Measurements from ENCODE around the gene CCT5.
"Not testable (repeated sequence)": the region's sequence is repeated elsewhere in the genome, so short reads cannot be mapped to it uniquely, and the experiment has no call there.

CCT5 gene

GRCh38 chr5:10272053-10272874 is 22.2 kb downstream of the CCT5 start:
- H3K79me2 ChIP-seq, result no peaks in the 10 kb centered on the region
- no peaks in the 10 kb centered on the region for H3K9me3 ChIP-seq (ENCODE audit: control insufficient read depth, low read length)
- no peak overlapping the region for H3K4me3 ChIP-seq (ENCODE audit: low read depth, low read length)
- H2AFZ ChIP-seq, result no peak overlapping the region
- no peak for TF ChIP-seq CTCF (IDR thresholded peaks at IDR 0.05)
- no peaks in the 10 kb centered on the region for H3K36me3 ChIP-seq (ENCODE audit: control insufficient read depth, insufficient read depth, low read length)
- no peak overlapping the region for H3K27ac ChIP-seq
- H3K4me1 ChIP-seq, result no peaks in the 10 kb centered on the region
- H3K4me2 ChIP-seq (ENCODE audit: low read length), result no peak overlapping the region
- no peak overlapping the region for H3K9ac ChIP-seq
- no peaks in the 10 kb centered on the region for H3K27me3 ChIP-seq (ENCODE audit: control insufficient read depth, insufficient read depth, low read length)

GRCh38 chr5:10272875-10273209 is 22.8 kb downstream of the CCT5 start:
- H3K27me3 ChIP-seq (ENCODE audit: control insufficient read depth, insufficient read depth, low read length); H3K27ac ChIP-seq: not testable (repeated sequence)

GRCh38 chr5:10275460-10275859 is 25.4 kb downstream of the CCT5 start:
- Histone ChIP-seq H3K9me3 (ENCODE audit: control insufficient read depth, low read length) (no peaks in the 10 kb centered on the region), H3K79me2 (no peaks in the 10 kb centered on the region), H3K36me3 (ENCODE audit: control insufficient read depth, insufficient read depth, low read length) (no peaks in the 10 kb centered on the region), H2AFZ (no peak overlapping the region), H3K9ac (no peak overlapping the region), H3K27me3 (ENCODE audit: control insufficient read depth, insufficient read depth, low read length) (no peaks in the 10 kb centered on the region), H3K4me3 (ENCODE audit: low read depth, low read length) (no peak overlapping the region), H3K4me2 (ENCODE audit: low read length) (no peak overlapping the region), H3K4me1 (no peaks in the 10 kb centered on the region), H3K27ac (no peak overlapping the region)
- no peak for TF ChIP-seq CTCF (IDR thresholded peaks at IDR 0.05)

More at GRCh38 chr5:10272875-10273209, 22.8 kb downstream of the CCT5 start:
- not testable (repeated sequence) for H3K9ac ChIP-seq; H2AFZ ChIP-seq; H3K4me1 ChIP-seq; H3K9me3 ChIP-seq (ENCODE audit: control insufficient read depth, low read length); H3K4me2 ChIP-seq (ENCODE audit: low read length); H3K36me3 ChIP-seq (ENCODE audit: control insufficient read depth, insufficient read depth, low read length); H3K79me2 ChIP-seq; H3K4me3 ChIP-seq (ENCODE audit: low read depth, low read length)

- Histone ChIP-seq H3K9ac (no peak overlapping the region), H3K27me3 (ENCODE audit: control insufficient read depth, insufficient read depth, low read length) (no peaks in the 10 kb centered on the region), H2AFZ (no peak overlapping the region), H3K4me2 (ENCODE audit: low read length) (no peak overlapping the region), H3K27ac (no peak overlapping the region), H3K4me3 (ENCODE audit: low read depth, low read length) (no peak overlapping the region), H3K79me2 (no peaks in the 10 kb centered on the region), H3K4me1 (no peaks in the 10 kb centered on the region), H3K36me3 (ENCODE audit: control insufficient read depth, insufficient read depth, low read length) (no peaks in the 10 kb centered on the region), H3K9me3 (ENCODE audit: control insufficient read depth, low read length) (no peaks in the 10 kb centered on the region)
- no peak for TF ChIP-seq CTCF (IDR thresholded peaks at IDR 0.05)
Observed at GRCh38 chr5:10275991-10276390, 25.9 kb downstream of the CCT5 start.

- Histone ChIP-seq H2AFZ (no peak overlapping the region), H3K27ac (no peak overlapping the region), H3K9ac (no peak overlapping the region), H3K36me3 (ENCODE audit: control insufficient read depth, insufficient read depth, low read length) (no peaks in the 10 kb centered on the region), H3K9me3 (ENCODE audit: control insufficient read depth, low read length) (no peaks in the 10 kb centered on the region), H3K4me3 (ENCODE audit: low read depth, low read length) (no peak overlapping the region), H3K4me1 (no peaks in the 10 kb centered on the region), H3K4me2 (ENCODE audit: low read length) (no peak overlapping the region), H3K79me2 (no peaks in the 10 kb centered on the region), H3K27me3 (ENCODE audit: control insufficient read depth, insufficient read depth, low read length) (no peaks in the 10 kb centered on the region)
- TF ChIP-seq CTCF (IDR thresholded peaks at IDR 0.05), result no peak
Observed at GRCh38 chr5:10276691-10277090, 26.6 kb downstream of the CCT5 start.
